Measurements from ENCODE around the gene PHLDB2.
A peak's percentile ranks its signal among the peaks of the same experiment; 100 is the strongest.

PHLDB2 gene

GRCh38 chr3:111915905-111916304, 56.8 kb downstream of the PHLDB2 start:
- Histone ChIP-seq H2BK120ac (ENCODE audit: low read depth, low read length) (no peak overlapping the region), H3K27me3 (ENCODE audit: control insufficient read depth in 1 of 2, insufficient read depth in 1 of 2, low read length in 2 of 2) (no peaks in the 10 kb centered on the region), H3K79me1 (replicated peaks; ENCODE audit: low read length, poor library complexity, severe bottlenecking) (peaks cover 25% of the 10 kb centered on the region), H3K36me3 (ENCODE audit: control insufficient read depth in 1 of 2, insufficient read depth in 2 of 2, low read depth in 1 of 2, low read length in 2 of 2) (peaks cover 11 to 76% of the 10 kb centered on the region in 2 experiments), H3K9ac (ENCODE audit: low read length) (no peak overlapping the region), H3K9me3 (ENCODE audit: control insufficient read depth, low read length) (no peaks in the 10 kb centered on the region), H4K8ac (ENCODE audit: low read length) (no peak overlapping the region), H2AK5ac (ENCODE audit: low read length, severe bottlenecking) (peak overlapping the region; percentile 35), H2BK15ac (ENCODE audit: low read depth, poor library complexity, severe bottlenecking) (no peak overlapping the region), H3K23ac (ENCODE audit: low read length in 2 of 2) (no peak overlapping the region), H3K4me2 (ENCODE audit: low read length, poor library complexity, severe bottlenecking) (no peak overlapping the region), H2BK5ac (ENCODE audit: low read depth, low read length, poor library complexity, severe bottlenecking) (no peak overlapping the region), H2AFZ (ENCODE audit: low read depth, low read length) (no peak overlapping the region), H4K91ac (ENCODE audit: low read length) (no peak overlapping the region), H3K18ac (ENCODE audit: low read depth in 1 of 2, low read length in 2 of 2) (no peak overlapping the region), H3K14ac (ENCODE audit: low read length in 2 of 2) (no peak overlapping the region), H3K4me3 (ENCODE audit: insufficient read depth in 1 of 2, low read depth in 1 of 2, low read length in 2 of 2) (no peak overlapping the region), H3K27ac (ENCODE audit: low read length, poor library complexity, severe bottlenecking) (peak overlapping the region; percentile 85), H3K4me1 (ENCODE audit: control insufficient read depth, insufficient read depth, low read depth, low read length) (peaks cover 11% of the 10 kb centered on the region), H3K4ac (ENCODE audit: low read depth in 1 of 2, low read length in 2 of 2) (no peak overlapping the region), H2BK12ac (ENCODE audit: low read length in 2 of 2) (no peak overlapping the region)
- DNase-seq, result no peak
- 67% methylated on average over 3 of the region's 3 CpGs for WGBS

- no peak for DNase-seq
- Histone ChIP-seq H3K36me3 (ENCODE audit: control insufficient read depth in 1 of 2, insufficient read depth in 2 of 2, low read depth in 1 of 2, low read length in 2 of 2) (peaks cover 11 to 87% of the 10 kb centered on the region in 2 experiments), H3K23ac (ENCODE audit: low read length in 2 of 2) (no peak overlapping the region)
These were observed 58.2 kb downstream of the PHLDB2 start for GRCh38 chr3:111917300-111917699.

GRCh38 chr3:111919370-111920065, 60.5 kb downstream of the PHLDB2 start:
- Histone ChIP-seq H3K27ac (ENCODE audit: low read length, poor library complexity, severe bottlenecking) (no peak overlapping the region), H3K23ac (ENCODE audit: low read length in 2 of 2) (no peak overlapping the region), H2AFZ (ENCODE audit: low read depth, low read length) (no peak overlapping the region), H4K91ac (ENCODE audit: low read length) (no peak overlapping the region), H2BK5ac (ENCODE audit: low read depth, low read length, poor library complexity, severe bottlenecking) (no peak overlapping the region), H3K18ac (ENCODE audit: low read depth in 1 of 2, low read length in 2 of 2) (no peak overlapping the region), H4K8ac (ENCODE audit: low read length) (no peak overlapping the region), H2BK15ac (ENCODE audit: low read depth, poor library complexity, severe bottlenecking) (peak overlapping the region; percentile 48), H3K9ac (ENCODE audit: low read length) (no peak overlapping the region), H3K27me3 (ENCODE audit: control insufficient read depth in 1 of 2, insufficient read depth in 1 of 2, low read length in 2 of 2) (no peaks in the 10 kb centered on the region), H3K79me1 (replicated peaks; ENCODE audit: low read length, poor library complexity, severe bottlenecking) (peaks cover 23% of the 10 kb centered on the region), H3K4me2 (ENCODE audit: low read length, poor library complexity, severe bottlenecking) (no peak overlapping the region), H2BK12ac (ENCODE audit: low read length in 2 of 2) (no peak overlapping the region), H3K4me3 (ENCODE audit: insufficient read depth in 1 of 2, low read depth in 1 of 2, low read length in 2 of 2) (no peak overlapping the region), H3K9me3 (ENCODE audit: control insufficient read depth, low read length) (no peaks in the 10 kb centered on the region), H2AK5ac (ENCODE audit: low read length, severe bottlenecking) (peak overlapping the region; percentile 44), H3K4me1 (ENCODE audit: control insufficient read depth, insufficient read depth, low read depth, low read length) (peaks cover 5% of the 10 kb centered on the region), H3K14ac (ENCODE audit: low read length in 2 of 2) (no peak overlapping the region), H3K36me3 (ENCODE audit: control insufficient read depth in 1 of 2, insufficient read depth in 2 of 2, low read depth in 1 of 2, low read length in 2 of 2) (peaks cover 10 to 93% of the 10 kb centered on the region in 2 experiments), H3K4ac (ENCODE audit: low read depth in 1 of 2, low read length in 2 of 2) (no peak overlapping the region), H2BK120ac (ENCODE audit: low read depth, low read length) (no peak overlapping the region)
- WGBS, result 93% methylated on average over 9 of the region's 9 CpGs
- no peak for DNase-seq

More at GRCh38 chr3:111917300-111917699, 58.2 kb downstream of the PHLDB2 start:
- Histone ChIP-seq H3K9me3 (ENCODE audit: control insufficient read depth, low read length) (no peaks in the 10 kb centered on the region), H2BK5ac (ENCODE audit: low read depth, low read length, poor library complexity, severe bottlenecking) (no peak overlapping the region), H3K9ac (ENCODE audit: low read length) (no peak overlapping the region), H2BK15ac (ENCODE audit: low read depth, poor library complexity, severe bottlenecking) (no peak overlapping the region), H4K8ac (ENCODE audit: low read length) (no peak overlapping the region), H3K79me1 (replicated peaks; ENCODE audit: low read length, poor library complexity, severe bottlenecking) (peaks cover 25% of the 10 kb centered on the region), H3K14ac (ENCODE audit: low read length in 2 of 2) (no peak overlapping the region), H3K4me3 (ENCODE audit: insufficient read depth in 1 of 2, low read depth in 1 of 2, low read length in 2 of 2) (no peak overlapping the region), H3K4ac (ENCODE audit: low read depth in 1 of 2, low read length in 2 of 2) (no peak overlapping the region), H3K18ac (ENCODE audit: low read depth in 1 of 2, low read length in 2 of 2) (no peak overlapping the region), H3K27ac (ENCODE audit: low read length, poor library complexity, severe bottlenecking) (peak overlapping the region; percentile 72), H3K4me1 (ENCODE audit: control insufficient read depth, insufficient read depth, low read depth, low read length) (peaks cover 9% of the 10 kb centered on the region), H3K4me2 (ENCODE audit: low read length, poor library complexity, severe bottlenecking) (no peak overlapping the region), H2AK5ac (ENCODE audit: low read length, severe bottlenecking) (no peak overlapping the region), H3K27me3 (ENCODE audit: control insufficient read depth in 1 of 2, insufficient read depth in 1 of 2, low read length in 2 of 2) (no peaks in the 10 kb centered on the region), H4K91ac (ENCODE audit: low read length) (no peak overlapping the region), H2BK12ac (ENCODE audit: low read length in 2 of 2) (no peak overlapping the region), H2AFZ (ENCODE audit: low read depth, low read length) (no peak overlapping the region), H2BK120ac (ENCODE audit: low read depth, low read length) (no peak overlapping the region)
- 70% methylated on average over 1 of the region's 1 CpG for WGBS

- Histone ChIP-seq H4K8ac (ENCODE audit: low read length) (no peak overlapping the region), H3K27ac (ENCODE audit: low read length, poor library complexity, severe bottlenecking) (no peak overlapping the region), H3K4me2 (ENCODE audit: low read length, poor library complexity, severe bottlenecking) (no peak overlapping the region), H2BK15ac (ENCODE audit: low read depth, poor library complexity, severe bottlenecking) (no peak overlapping the region), H2AFZ (ENCODE audit: low read depth, low read length) (no peak overlapping the region), H3K23ac (ENCODE audit: low read length in 2 of 2) (no peak overlapping the region), H3K9me3 (ENCODE audit: control insufficient read depth, low read length) (no peaks in the 10 kb centered on the region), H2BK12ac (ENCODE audit: low read length in 2 of 2) (no peak overlapping the region), H4K91ac (ENCODE audit: low read length) (no peak overlapping the region), H3K9ac (ENCODE audit: low read length) (no peak overlapping the region), H3K4me3 (ENCODE audit: insufficient read depth in 1 of 2, low read depth in 1 of 2, low read length in 2 of 2) (no peak overlapping the region), H3K79me1 (replicated peaks; ENCODE audit: low read length, poor library complexity, severe bottlenecking) (peaks cover 29% of the 10 kb centered on the region), H2BK5ac (ENCODE audit: low read depth, low read length, poor library complexity, severe bottlenecking) (no peak overlapping the region), H3K18ac (ENCODE audit: low read depth in 1 of 2, low read length in 2 of 2) (no peak overlapping the region), H3K4me1 (ENCODE audit: control insufficient read depth, insufficient read depth, low read depth, low read length) (peaks cover 2% of the 10 kb centered on the region), H3K14ac (ENCODE audit: low read length in 2 of 2) (no peak overlapping the region), H2AK5ac (ENCODE audit: low read length, severe bottlenecking) (no peak overlapping the region), H3K36me3 (ENCODE audit: control insufficient read depth in 1 of 2, insufficient read depth in 2 of 2, low read depth in 1 of 2, low read length in 2 of 2) (peaks cover 14 to 93% of the 10 kb centered on the region in 2 experiments), H3K4ac (ENCODE audit: low read depth in 1 of 2, low read length in 2 of 2) (no peak overlapping the region), H2BK120ac (ENCODE audit: low read depth, low read length) (no peak overlapping the region), H3K27me3 (ENCODE audit: control insufficient read depth in 1 of 2, insufficient read depth in 1 of 2, low read length in 2 of 2) (no peaks in the 10 kb centered on the region)
- WGBS, result no CpG with 5 or more reads among the region's 1 CpG
- no peak for DNase-seq
These were observed 62.1 kb downstream of the PHLDB2 start for GRCh38 chr3:111921181-111921580.
